Mesendoderm (in vitro differentiated cells): ENCODE measurements around the gene FOXP1.

ENCODE experiments used
- DNase-seq: peaks from one replicate; pipeline ENCODE4 v3.0.0; 2013
- H2AK5ac ChIP-seq: 2 replicates; pipeline ENCODE4 v1.6.1; 2013; ENCODE audit warnings: low read length, inconsistent platforms
- H2BK120ac ChIP-seq: 2 replicates; pipeline ENCODE4 v1.6.1; 2013; ENCODE audit warnings: low read depth, mild to moderate bottlenecking, low read length, moderate library complexity, mixed read lengths
- H2BK15ac ChIP-seq: replicated peaks from 2 replicates; pipeline ENCODE4 v1.6.1; 2013; ENCODE audit warnings: low read depth, mild to moderate bottlenecking, moderate library complexity
- H2BK5ac ChIP-seq: 2 replicates; pipeline ENCODE4 v1.6.1; 2013; ENCODE audit warnings: low read length, inconsistent platforms
- H3K18ac ChIP-seq: 2 replicates; pipeline ENCODE4 v1.6.1; 2013; ENCODE audit warnings: mild to moderate bottlenecking, low read length, mixed read lengths
- H3K23ac ChIP-seq: one replicate; pipeline ENCODE4 v1.6.1; 2013; ENCODE audit warnings: low read length
- H3K27ac ChIP-seq: 2 replicates; pipeline ENCODE4 v1.5.1; 2013; ENCODE audit warnings: low read depth, mild to moderate bottlenecking, inconsistent platforms, low read length, moderate library complexity
- H3K27me3 ChIP-seq: 2 replicates; pipeline ENCODE4 v1.6.1; 2013; ENCODE audit warnings: low read length, control low read depth, mild to moderate bottlenecking, inconsistent platforms; ENCODE audit not compliant: insufficient read depth, poor library complexity
- H3K36me3 ChIP-seq: 2 replicates; pipeline ENCODE4 v1.6.1; 2013; ENCODE audit warnings: low read length, inconsistent platforms; ENCODE audit not compliant: control insufficient read depth, insufficient read depth
- H3K4ac ChIP-seq: one replicate; pipeline ENCODE4 v1.6.1; 2013; ENCODE audit warnings: low read depth, mild to moderate bottlenecking, low read length, moderate library complexity
- H3K4me1 ChIP-seq: 2 replicates; pipeline ENCODE4 v1.6.1; 2013; ENCODE audit warnings: low read depth, low read length, inconsistent platforms; ENCODE audit not compliant: control insufficient read depth
- H3K4me2 ChIP-seq: 2 replicates; pipeline ENCODE4 v1.6.1; 2013; ENCODE audit warnings: low read length
- H3K4me3 ChIP-seq: 2 replicates; pipeline ENCODE4 v1.5.1; 2013; ENCODE audit warnings: mild to moderate bottlenecking, low read length
- H3K56ac ChIP-seq: one replicate; pipeline ENCODE4 v1.6.1; 2013; ENCODE audit warnings: low read length
- H3K79me1 ChIP-seq: 2 replicates; pipeline ENCODE4 v1.6.1; 2013; ENCODE audit warnings: low read length, inconsistent platforms
- H3K79me2 ChIP-seq: 2 replicates; pipeline ENCODE4 v1.6.1; 2013; ENCODE audit warnings: mild to moderate bottlenecking, low read length; ENCODE audit not compliant: control insufficient read depth, insufficient read depth
- H3K9ac ChIP-seq: 2 replicates; pipeline ENCODE4 v1.6.1; 2013; ENCODE audit warnings: low read length, inconsistent platforms
- H4K5ac ChIP-seq: one replicate; pipeline ENCODE4 v1.6.1; 2013; ENCODE audit warnings: low read length
- H4K8ac ChIP-seq: one replicate; pipeline ENCODE4 v1.6.1; 2013; ENCODE audit warnings: low read depth, mild to moderate bottlenecking, control low read depth, low read length, moderate library complexity
- WGBS: extraction: QIAGEN DNeasy Blood & Tissue Kit; methylation state at CpG from one replicate; pipeline ENCODE4 v1.1.7; 2013; ENCODE audit warnings: low lambda C conversion rate, missing lambda C conversion rate; ENCODE audit not compliant: insufficient coverage; ENCODE audit errors: extremely low coverage; 5-methylcytosine and 5-hydroxymethylcytosine counted together

The FOXP1 gene

GRCh38 chr3:71407823-71408222, 175.7 kb downstream of the FOXP1 start:
- Histone ChIP-seq H3K4ac (no peak overlapping the region), H3K27me3 (no peaks in the 10 kb centered on the region), H3K79me2 (no peaks in the 10 kb centered on the region), H3K23ac (no peak overlapping the region), H2BK120ac (no peak overlapping the region), H4K8ac (no peak overlapping the region), H3K36me3 (no peaks in the 10 kb centered on the region), H3K18ac (no peak overlapping the region), H3K4me2 (no peak overlapping the region), H4K5ac (no peak overlapping the region), H2AK5ac (no peak overlapping the region), H3K79me1 (no peaks in the 10 kb centered on the region), H3K56ac (peak overlapping the region; percentile 18), H3K27ac (no peak overlapping the region), H2BK5ac (no peak overlapping the region), H3K9ac (no peak overlapping the region), H3K4me1 (peaks cover 2% of the 10 kb centered on the region), H3K4me3 (no peak overlapping the region), H2BK15ac (no peak overlapping the region)
- no peak for DNase-seq
- no CpG with 5 or more reads among the region's 10 CpGs for WGBS

GRCh38 chr3:71406972-71407810, 176.3 kb downstream of the FOXP1 start:
- H3K27ac ChIP-seq, result no peak overlapping the region

DNA sequence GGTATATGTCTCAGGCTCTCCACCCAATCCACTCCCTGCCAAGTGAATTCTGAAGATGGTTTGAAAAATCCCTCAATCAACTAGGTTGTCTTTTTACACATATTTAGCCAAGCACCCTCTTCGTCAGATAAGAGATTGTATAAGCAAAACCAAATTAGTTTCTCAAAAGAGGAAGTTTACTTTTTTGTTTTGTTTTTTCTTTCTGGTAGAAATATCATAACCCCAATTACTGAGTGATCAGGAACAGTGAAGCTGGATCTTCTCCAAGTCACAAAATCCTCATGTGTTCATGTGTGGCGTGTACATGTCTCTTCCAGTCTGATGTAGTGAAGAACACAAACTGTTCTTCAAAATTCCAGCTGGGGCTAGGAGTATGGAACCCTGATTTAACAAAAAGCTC, 180.6 kb downstream of the FOXP1 start:
- H3K4ac ChIP-seq, result no peak overlapping the region
- H4K8ac ChIP-seq, result no peak overlapping the region
- no peak overlapping the region for H2BK5ac ChIP-seq
- no peak overlapping the region for H3K27ac ChIP-seq
- no peak overlapping the region for H2BK15ac ChIP-seq
- H3K79me1 ChIP-seq, result no peaks in the 10 kb centered on the region
- H3K4me2 ChIP-seq, result no peak overlapping the region
- no CpG with 5 or more reads among the region's 2 CpGs for WGBS
- no peak overlapping the region for H3K4me3 ChIP-seq
- no peak overlapping the region for H4K5ac ChIP-seq
- no peaks in the 10 kb centered on the region for H3K36me3 ChIP-seq
- peaks cover 2% of the 10 kb centered on the region for H3K4me1 ChIP-seq
- no peak for DNase-seq
- H3K56ac ChIP-seq, result no peak overlapping the region
- no peak overlapping the region for H3K18ac ChIP-seq
- H2BK120ac ChIP-seq, result no peak overlapping the region
- no peaks in the 10 kb centered on the region for H3K79me2 ChIP-seq
- no peak overlapping the region for H3K23ac ChIP-seq
- H3K27me3 ChIP-seq, result no peaks in the 10 kb centered on the region
- no peak overlapping the region for H3K9ac ChIP-seq
- H2AK5ac ChIP-seq, result no peak overlapping the region

More at GRCh38 chr3:71406972-71407810, 176.3 kb downstream of the FOXP1 start:
- Histone ChIP-seq H3K36me3 (no peaks in the 10 kb centered on the region), H3K27me3 (no peaks in the 10 kb centered on the region), H3K4me1 (peaks cover 2% of the 10 kb centered on the region), H2BK5ac (no peak overlapping the region), H3K18ac (no peak overlapping the region), H2BK120ac (no peak overlapping the region), H4K8ac (no peak overlapping the region), H4K5ac (no peak overlapping the region), H3K4me2 (no peak overlapping the region), H2BK15ac (no peak overlapping the region), H3K4me3 (no peak overlapping the region), H2AK5ac (no peak overlapping the region), H3K9ac (no peak overlapping the region), H3K4ac (no peak overlapping the region), H3K23ac (no peak overlapping the region), H3K79me1 (no peaks in the 10 kb centered on the region), H3K56ac (no peak overlapping the region), H3K79me2 (no peaks in the 10 kb centered on the region)
- no CpG with 5 or more reads among the region's 10 CpGs for WGBS
- DNase-seq, result peak; percentile 46

DNA sequence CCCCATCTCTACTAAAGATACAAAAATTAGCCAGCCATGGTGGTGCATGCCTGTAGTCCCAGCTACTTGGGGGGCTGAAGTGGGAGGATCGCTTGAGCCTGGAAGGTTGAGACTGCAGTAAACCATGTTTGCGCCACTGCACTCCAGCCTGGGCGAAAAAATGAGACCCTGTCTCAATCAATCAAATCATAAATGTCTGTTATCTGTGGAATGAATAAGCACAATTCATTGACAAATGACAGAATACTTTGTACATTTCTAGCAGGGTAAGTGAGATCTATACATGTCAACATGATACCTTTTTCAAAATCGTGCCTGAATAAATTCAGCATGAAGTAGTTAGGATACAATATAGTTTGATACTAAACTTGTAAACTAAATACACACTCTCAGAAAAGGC, 181.2 kb downstream of the FOXP1 start:
- H3K79me2 ChIP-seq, result no peaks in the 10 kb centered on the region
- no CpG with 5 or more reads among the region's 4 CpGs for whole genome bisulfite sequencing

GRCh38 chr3:71401695-71402231, 181.8 kb downstream of the FOXP1 start:
- Histone ChIP-seq H2BK120ac (no peak overlapping the region), H4K8ac (peak overlapping the region; percentile 76), H3K4me2 (no peak overlapping the region), H2BK15ac (no peak overlapping the region), H3K79me2 (no peaks in the 10 kb centered on the region), H3K4me3 (no peak overlapping the region), H3K4me1 (peaks cover 2% of the 10 kb centered on the region), H3K36me3 (no peaks in the 10 kb centered on the region), H3K18ac (no peak overlapping the region), H3K4ac (no peak overlapping the region), H3K56ac (no peak overlapping the region), H4K5ac (no peak overlapping the region), H2AK5ac (no peak overlapping the region), H3K79me1 (no peaks in the 10 kb centered on the region), H3K9ac (no peak overlapping the region), H2BK5ac (no peak overlapping the region), H3K27me3 (no peaks in the 10 kb centered on the region), H3K23ac (no peak overlapping the region), H3K27ac (no peak overlapping the region)
- no CpG with 5 or more reads among the region's 12 CpGs for WGBS
- no peak for DNase-seq

More for the DNA sequence above, 181.2 kb downstream of the FOXP1 start:
- H3K23ac ChIP-seq, result no peak overlapping the region
- no peak overlapping the region for H3K9ac ChIP-seq
- H3K56ac ChIP-seq, result no peak overlapping the region
- no peak overlapping the region for H3K18ac ChIP-seq
- H4K5ac ChIP-seq, result no peak overlapping the region
- H3K4me2 ChIP-seq, result no peak overlapping the region
- H3K4me1 ChIP-seq, result peaks cover 2% of the 10 kb centered on the region
- no peak overlapping the region for H2BK15ac ChIP-seq
- no peaks in the 10 kb centered on the region for H3K79me1 ChIP-seq
- no peak for DNase-seq
- H3K27ac ChIP-seq, result no peak overlapping the region
- H2BK5ac ChIP-seq, result no peak overlapping the region
- no peak overlapping the region for H2BK120ac ChIP-seq
- no peak overlapping the region for H2AK5ac ChIP-seq
- no peak overlapping the region for H3K4me3 ChIP-seq
- H4K8ac ChIP-seq, result no peak overlapping the region
- no peaks in the 10 kb centered on the region for H3K27me3 ChIP-seq
- H3K4ac ChIP-seq, result no peak overlapping the region
- no peaks in the 10 kb centered on the region for H3K36me3 ChIP-seq
